22Rv1 (cell line): ENCODE data around the gene UBE2N.

Source experiments
- H3K27ac ChIP-seq: fragments of 450-650 bp; 2 replicates; pipeline ENCODE4 v1.5.1; 2017
- ZFX ChIP-seq: fragments of 450-650 bp; IDR thresholded peaks from 2 replicates; pipeline ENCODE4 v1.6.1; 2017; ENCODE audit warnings: antibody characterized with exemption, borderline replicate concordance
- TF ChIP-seq, protein P1 (sequence below): fragments of 450-650 bp; IDR thresholded peaks from 2 replicates; pipeline ENCODE4 v1.5.1; 2017; ENCODE audit warnings: mild to moderate bottlenecking

The UBE2N gene

GRCh38 chr12:93368766-93369165 is 73.0 kb downstream of the UBE2N start:
- TF ChIP-seq, protein P1, sequence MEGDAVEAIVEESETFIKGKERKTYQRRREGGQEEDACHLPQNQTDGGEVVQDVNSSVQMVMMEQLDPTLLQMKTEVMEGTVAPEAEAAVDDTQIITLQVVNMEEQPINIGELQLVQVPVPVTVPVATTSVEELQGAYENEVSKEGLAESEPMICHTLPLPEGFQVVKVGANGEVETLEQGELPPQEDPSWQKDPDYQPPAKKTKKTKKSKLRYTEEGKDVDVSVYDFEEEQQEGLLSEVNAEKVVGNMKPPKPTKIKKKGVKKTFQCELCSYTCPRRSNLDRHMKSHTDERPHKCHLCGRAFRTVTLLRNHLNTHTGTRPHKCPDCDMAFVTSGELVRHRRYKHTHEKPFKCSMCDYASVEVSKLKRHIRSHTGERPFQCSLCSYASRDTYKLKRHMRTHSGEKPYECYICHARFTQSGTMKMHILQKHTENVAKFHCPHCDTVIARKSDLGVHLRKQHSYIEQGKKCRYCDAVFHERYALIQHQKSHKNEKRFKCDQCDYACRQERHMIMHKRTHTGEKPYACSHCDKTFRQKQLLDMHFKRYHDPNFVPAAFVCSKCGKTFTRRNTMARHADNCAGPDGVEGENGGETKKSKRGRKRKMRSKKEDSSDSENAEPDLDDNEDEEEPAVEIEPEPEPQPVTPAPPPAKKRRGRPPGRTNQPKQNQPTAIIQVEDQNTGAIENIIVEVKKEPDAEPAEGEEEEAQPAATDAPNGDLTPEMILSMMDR: no peak
- TF ChIP-seq ZFX: no peak

GRCh38 chr12:93366422-93366821 is 75.3 kb downstream of the UBE2N start:
- H3K27ac ChIP-seq: no peak overlapping the region
- TF ChIP-seq, protein P1: no peak
- no peak for TF ChIP-seq ZFX

More at GRCh38 chr12:93368766-93369165, 73.0 kb downstream of the UBE2N start:
- no peak overlapping the region for H3K27ac ChIP-seq

DNA sequence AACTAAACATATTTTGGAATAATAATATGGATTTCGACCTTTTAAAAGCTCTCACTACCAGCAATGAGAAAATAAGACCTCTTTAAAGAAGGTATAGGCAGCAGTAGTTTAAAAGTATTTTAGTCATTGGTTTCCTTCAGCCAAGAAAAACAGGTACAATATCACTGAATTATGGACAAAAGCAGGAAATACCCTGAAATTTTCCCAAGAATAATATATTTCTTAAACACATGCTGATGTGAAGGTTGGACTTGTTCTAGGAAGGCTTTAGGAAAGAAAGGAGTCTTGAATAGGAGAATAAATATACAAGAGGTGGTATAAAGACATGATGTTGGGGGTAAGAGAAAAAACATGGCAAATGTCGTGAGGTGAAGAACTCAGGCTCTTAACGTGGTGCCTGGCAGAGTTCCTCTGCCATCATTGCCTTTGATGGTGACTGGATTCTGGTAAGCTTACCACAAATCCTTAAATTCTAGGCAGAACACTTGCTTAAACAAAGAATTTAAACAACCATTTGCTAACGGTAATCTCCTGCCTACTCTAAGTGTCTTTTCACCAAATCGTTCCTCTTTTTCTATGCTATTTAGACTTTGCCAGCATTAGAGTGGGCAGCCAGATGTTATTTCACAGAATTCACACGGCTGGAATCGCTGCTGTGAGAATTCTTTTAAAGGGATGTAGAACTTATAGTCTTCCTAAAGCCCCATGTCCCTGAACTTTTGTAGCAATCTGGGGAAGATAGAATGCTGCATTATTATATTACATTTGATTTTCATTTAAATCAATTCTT is 75.9 kb downstream of the UBE2N start:
- TF ChIP-seq ZFX: no peak
- TF ChIP-seq, protein P1: no peak

GRCh38 chr12:93363841-93364297 is 77.9 kb downstream of the UBE2N start:
- no peak overlapping the region for H3K27ac ChIP-seq
- TF ChIP-seq, protein P1: no peak
- no peak for TF ChIP-seq ZFX

More for the DNA sequence above, 75.9 kb downstream of the UBE2N start:
- H3K27ac ChIP-seq: no peak overlapping the region

DNA sequence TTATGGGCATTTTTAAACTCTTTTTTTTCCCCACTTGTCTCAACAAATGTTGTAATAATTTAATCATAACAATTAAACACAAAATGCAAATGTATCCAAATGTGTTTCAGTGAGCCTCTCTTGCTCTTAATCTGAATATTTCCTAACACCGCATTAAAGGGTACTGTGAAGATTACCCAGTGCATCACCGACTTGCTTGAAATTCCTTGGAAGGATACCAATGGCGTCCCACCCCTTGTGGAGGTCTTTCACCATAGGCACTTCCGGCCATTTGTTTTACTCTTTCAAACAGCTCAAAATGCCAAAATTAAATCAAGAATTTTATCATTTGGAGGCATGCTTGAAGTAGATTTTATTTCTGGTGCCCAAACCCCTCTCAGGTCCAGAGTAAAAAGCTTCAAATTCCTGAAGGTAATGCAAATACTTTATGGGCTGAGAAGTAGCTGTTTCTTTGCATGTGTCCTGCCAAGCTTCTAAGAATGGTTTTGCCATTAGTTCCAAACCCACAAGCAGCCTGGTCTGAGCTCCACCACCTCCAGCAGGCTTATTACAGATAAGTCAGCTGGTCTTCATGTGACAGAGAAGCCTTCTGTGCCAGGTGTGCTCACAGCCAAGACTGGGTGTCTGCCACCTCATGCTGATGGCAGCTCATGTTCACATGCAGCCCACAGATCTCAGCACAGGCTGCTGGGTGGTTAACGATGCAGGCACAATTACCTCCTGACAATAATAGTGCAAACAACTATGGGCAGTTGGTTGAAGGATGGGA is 80.4 kb downstream of the UBE2N start:
- no peak overlapping the region for H3K27ac ChIP-seq
- no peak for TF ChIP-seq ZFX
- TF ChIP-seq, protein P1: no peak

DNA sequence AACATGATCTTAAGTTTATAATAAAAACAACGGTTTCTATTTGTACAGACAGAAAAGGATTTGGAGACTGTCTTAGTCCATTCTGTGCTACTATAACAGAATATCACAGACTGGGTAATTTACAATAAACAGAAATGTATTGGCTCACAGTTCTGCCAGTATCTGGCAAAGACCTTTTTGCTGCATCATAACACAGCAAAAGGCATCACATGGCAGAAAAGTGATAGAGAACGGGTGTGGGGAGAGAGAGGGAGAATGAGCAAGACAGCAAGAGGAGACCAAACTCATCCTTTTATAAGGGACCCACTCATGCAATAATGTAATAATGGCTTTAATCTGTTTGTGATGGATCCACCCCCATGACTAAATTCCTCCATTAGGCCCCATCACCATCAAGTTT is 81.1 kb downstream of the UBE2N start:
- no peak overlapping the region for H3K27ac ChIP-seq
- TF ChIP-seq ZFX: no peak
- TF ChIP-seq, protein P1: no peak

- no peak for TF ChIP-seq ZFX
- TF ChIP-seq, protein P1: no peak
- H3K27ac ChIP-seq: no peak overlapping the region
These were observed 82.9 kb downstream of the UBE2N start for GRCh38 chr12:93358821-93359220.
